Measurements from ENCODE around the gene S100A5.

S100A5 gene

DNA sequence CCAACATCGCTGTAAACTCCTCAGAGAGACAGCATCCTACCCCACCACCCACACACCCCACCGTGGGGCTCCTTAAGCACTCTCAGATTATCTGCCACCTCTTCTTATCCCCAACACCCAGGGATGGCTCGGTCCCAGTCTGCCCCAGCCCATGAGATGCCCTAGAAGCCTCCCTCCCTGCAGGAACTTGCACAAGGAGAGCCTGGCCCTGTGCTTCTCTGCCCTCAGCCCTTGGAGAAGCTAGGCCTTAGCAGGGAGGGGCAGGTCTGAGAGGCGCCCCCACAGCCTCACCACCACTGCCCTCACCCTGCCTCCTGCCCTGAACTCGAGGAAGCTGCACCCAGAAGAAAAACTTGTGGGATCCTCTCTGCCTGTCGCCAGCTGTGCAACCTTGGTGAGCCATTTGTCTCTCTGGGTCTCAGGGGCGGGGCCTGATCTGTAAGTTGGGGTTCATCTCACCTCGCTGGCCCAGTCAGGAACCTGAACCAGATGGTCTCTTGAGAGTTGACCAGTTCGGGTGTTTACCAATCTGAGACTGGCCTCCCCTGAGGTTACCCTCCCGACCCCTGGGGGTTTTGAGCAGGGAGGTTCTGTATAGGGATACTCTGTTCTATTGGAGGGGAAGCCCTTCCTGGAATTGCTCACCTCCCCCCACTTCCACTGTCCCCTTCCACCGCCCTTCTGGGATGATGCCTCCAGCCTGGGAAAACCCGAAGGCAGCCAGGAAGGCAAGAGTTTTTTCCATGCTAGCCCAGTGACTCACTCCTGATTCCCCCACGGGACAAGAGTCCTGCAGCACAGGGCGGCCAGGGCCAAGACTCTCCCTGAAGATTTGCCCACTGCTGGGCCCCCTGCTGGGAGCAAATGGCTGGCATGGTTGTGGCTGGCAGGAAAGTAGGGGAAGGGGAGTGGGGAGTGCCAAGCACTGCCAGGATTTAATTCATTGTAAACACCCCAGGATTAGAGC lies 8.3 kb upstream of the S100A5 start, which contains the start of gene S100A3:
Gene S100A3 (minus strand): TSS at position 537 of the 967 bp plus-strand sequence. CDS start 773 bp downstream, outside the sequence.
- peaks cover 31 to 36% of the 10 kb centered on the region in 2 donors for H3K4me1 ChIP-seq (ENCODE audit: control insufficient read depth in 1 of 2, insufficient read depth in 2 of 2, low read length in 2 of 2)
- no peak within 1 kb of the TSS for H3K9ac ChIP-seq (ENCODE audit: low read depth in 1 of 2, low read length in 2 of 2)
- H3K4me3 ChIP-seq (ENCODE audit: low read depth in 1 of 2, low read length in 2 of 2): no peak within 1 kb of the TSS
- no peaks in the 10 kb centered on the region for H3K27me3 ChIP-seq (ENCODE audit: control insufficient read depth in 1 of 2, insufficient read depth in 2 of 2, low read length in 2 of 2)
- no peak within 1 kb of the TSS for H3K27ac ChIP-seq (ENCODE audit: low read depth, low read length)
- no peaks in the 10 kb centered on the region for H3K9me3 ChIP-seq (ENCODE audit: control insufficient read depth in 1 of 2, low read length in 2 of 2)
- no peaks in the 10 kb centered on the region for H3K36me3 ChIP-seq (ENCODE audit: control insufficient read depth in 1 of 2, insufficient read depth in 2 of 2, low read length in 2 of 2)

DNA sequence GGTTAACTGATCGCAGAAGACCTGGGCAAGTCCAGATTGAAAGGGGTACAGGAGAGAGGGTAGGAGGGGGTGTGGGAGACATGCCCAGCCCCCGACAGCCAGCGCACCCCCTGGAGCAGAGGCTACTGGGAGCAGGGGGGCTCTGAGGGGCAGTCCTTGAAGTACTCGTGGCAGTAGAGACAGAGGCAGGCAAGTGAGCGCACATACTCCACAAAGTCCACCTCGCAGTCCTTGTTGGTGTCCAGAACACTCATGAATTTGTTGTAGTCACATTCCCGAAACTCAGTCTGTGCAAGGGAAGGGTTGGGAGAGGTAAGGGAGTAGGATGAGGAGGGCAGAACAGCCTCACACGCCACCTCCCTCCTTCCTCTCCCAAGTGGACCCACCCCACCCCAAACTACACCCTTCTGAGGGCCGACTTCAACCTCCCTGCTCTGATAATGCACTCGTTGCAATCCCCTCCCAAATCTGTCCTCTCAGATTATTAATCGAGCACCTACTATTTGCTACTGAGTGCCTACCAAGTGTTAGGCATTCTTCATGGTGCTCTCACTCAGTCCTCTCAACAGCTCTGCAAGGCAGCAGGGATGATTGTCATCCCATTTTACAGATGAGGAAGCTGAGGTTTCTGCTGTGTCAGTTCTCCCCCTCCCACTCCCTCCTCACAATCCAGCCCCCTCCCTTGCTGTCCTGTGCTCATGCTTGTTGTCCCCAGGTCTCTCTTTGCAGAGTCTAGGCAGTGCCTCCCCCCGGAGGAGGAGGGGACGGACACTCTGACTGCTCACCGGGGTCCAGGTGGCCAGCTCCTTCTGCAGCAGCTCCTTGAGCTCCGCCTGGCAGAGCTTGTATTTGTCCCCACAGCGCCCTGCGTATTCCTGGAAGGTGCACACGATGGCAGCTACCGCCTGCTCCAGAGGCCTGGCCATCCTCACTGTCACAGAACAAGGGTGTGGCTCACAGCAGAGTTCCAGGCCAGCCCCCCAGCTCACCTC lies 7.1 kb upstream of the S100A5 start:
- no peak overlapping the region for H3K9ac ChIP-seq (ENCODE audit: low read depth in 1 of 2, low read length in 2 of 2)
- H3K4me1 ChIP-seq (ENCODE audit: control insufficient read depth in 1 of 2, insufficient read depth in 2 of 2, low read length in 2 of 2): peaks cover 40 to 47% of the 10 kb centered on the region in 2 donors
- no peaks in the 10 kb centered on the region for H3K9me3 ChIP-seq (ENCODE audit: control insufficient read depth in 1 of 2, low read length in 2 of 2)
- H3K27me3 ChIP-seq (ENCODE audit: control insufficient read depth in 1 of 2, insufficient read depth in 2 of 2, low read length in 2 of 2): no peaks in the 10 kb centered on the region
- no peak overlapping the region for H3K4me3 ChIP-seq (ENCODE audit: low read depth in 1 of 2, low read length in 2 of 2)
- H3K27ac ChIP-seq (ENCODE audit: low read depth, low read length): no peak overlapping the region
- H3K36me3 ChIP-seq (ENCODE audit: control insufficient read depth in 1 of 2, insufficient read depth in 2 of 2, low read length in 2 of 2): no peaks in the 10 kb centered on the region

DNA sequence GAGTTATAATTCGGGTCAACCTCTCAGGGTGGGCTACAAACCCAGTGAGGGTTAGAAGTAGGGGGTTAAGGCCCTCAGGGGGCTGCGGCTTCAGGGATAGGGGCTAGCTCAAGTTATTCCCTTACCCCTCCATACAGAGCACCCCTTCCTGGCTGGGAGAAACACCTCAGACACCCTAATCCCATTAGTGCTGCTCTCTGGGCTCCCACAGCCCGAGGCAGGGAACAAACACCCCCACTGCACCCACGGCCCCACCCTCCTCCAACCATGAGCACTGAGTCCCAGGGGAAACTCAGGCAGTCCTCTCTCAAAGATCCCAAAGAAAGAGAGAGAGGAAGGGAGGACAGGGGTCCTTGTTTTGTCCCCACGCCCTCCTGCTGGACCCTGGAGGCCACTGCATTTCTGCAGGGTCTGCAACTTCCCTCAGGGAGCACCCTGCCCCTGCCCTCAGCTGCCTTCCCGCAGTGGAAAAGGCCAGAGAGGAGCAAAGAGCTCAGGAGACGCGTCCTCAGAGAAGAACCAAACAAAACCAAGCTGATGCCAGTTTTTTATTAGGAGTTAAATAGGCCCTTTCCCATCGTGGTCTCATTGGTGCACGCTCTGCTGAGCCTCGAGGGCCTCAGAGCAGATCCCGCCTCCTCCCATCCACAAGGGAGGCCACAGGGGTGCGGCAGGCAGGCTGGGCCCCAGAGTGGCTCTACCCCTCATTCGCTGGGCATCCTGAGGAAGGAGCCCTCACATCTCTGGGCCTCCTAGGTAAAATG lies 6.2 kb upstream of the S100A5 start:
- no peaks in the 10 kb centered on the region for H3K36me3 ChIP-seq (ENCODE audit: control insufficient read depth in 1 of 2, insufficient read depth in 2 of 2, low read length in 2 of 2)
- no peaks in the 10 kb centered on the region for H3K27me3 ChIP-seq (ENCODE audit: control insufficient read depth in 1 of 2, insufficient read depth in 2 of 2, low read length in 2 of 2)
- H3K27ac ChIP-seq (ENCODE audit: low read depth, low read length): no peak overlapping the region
- no peak overlapping the region for H3K4me3 ChIP-seq (ENCODE audit: low read depth in 1 of 2, low read length in 2 of 2)
- H3K4me1 ChIP-seq (ENCODE audit: control insufficient read depth in 1 of 2, insufficient read depth in 2 of 2, low read length in 2 of 2): peaks cover 40 to 51% of the 10 kb centered on the region in 2 donors
- no peak overlapping the region for H3K9ac ChIP-seq (ENCODE audit: low read depth in 1 of 2, low read length in 2 of 2)
- H3K9me3 ChIP-seq (ENCODE audit: control insufficient read depth in 1 of 2, low read length in 2 of 2): no peaks in the 10 kb centered on the region

DNA sequence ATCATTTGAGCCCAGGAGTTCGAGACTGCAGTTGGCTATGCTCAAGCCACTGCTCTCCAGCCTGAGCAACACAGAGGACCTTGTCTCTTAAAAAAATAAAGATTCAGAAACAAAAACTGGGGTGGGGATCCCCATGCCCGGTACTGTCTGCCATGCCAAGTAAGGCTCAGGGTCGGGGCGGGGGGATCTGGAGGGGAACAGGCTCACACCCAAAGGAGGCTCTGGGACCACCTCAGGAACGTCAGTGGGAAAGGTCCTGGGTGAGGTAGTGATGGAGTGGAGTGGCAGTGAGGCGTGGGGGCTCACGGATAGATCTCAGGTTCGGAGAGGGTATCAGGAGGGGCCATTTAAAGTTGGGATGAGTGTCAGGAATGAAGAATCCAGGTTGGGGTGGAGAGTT lies 5.6 kb upstream of the S100A5 start:
- Histone ChIP-seq H3K4me1 (ENCODE audit: control insufficient read depth in 1 of 2, insufficient read depth in 2 of 2, low read length in 2 of 2) (peaks cover 40 to 53% of the 10 kb centered on the region in 2 donors), H3K9ac (ENCODE audit: low read depth in 1 of 2, low read length in 2 of 2) (no peak overlapping the region), H3K27me3 (ENCODE audit: control insufficient read depth in 1 of 2, insufficient read depth in 2 of 2, low read length in 2 of 2) (no peaks in the 10 kb centered on the region), H3K36me3 (ENCODE audit: control insufficient read depth in 1 of 2, insufficient read depth in 2 of 2, low read length in 2 of 2) (no peaks in the 10 kb centered on the region), H3K27ac (ENCODE audit: low read depth, low read length) (no peak overlapping the region), H3K4me3 (ENCODE audit: low read depth in 1 of 2, low read length in 2 of 2) (no peak overlapping the region), H3K9me3 (ENCODE audit: control insufficient read depth in 1 of 2, low read length in 2 of 2) (no peaks in the 10 kb centered on the region)

DNA sequence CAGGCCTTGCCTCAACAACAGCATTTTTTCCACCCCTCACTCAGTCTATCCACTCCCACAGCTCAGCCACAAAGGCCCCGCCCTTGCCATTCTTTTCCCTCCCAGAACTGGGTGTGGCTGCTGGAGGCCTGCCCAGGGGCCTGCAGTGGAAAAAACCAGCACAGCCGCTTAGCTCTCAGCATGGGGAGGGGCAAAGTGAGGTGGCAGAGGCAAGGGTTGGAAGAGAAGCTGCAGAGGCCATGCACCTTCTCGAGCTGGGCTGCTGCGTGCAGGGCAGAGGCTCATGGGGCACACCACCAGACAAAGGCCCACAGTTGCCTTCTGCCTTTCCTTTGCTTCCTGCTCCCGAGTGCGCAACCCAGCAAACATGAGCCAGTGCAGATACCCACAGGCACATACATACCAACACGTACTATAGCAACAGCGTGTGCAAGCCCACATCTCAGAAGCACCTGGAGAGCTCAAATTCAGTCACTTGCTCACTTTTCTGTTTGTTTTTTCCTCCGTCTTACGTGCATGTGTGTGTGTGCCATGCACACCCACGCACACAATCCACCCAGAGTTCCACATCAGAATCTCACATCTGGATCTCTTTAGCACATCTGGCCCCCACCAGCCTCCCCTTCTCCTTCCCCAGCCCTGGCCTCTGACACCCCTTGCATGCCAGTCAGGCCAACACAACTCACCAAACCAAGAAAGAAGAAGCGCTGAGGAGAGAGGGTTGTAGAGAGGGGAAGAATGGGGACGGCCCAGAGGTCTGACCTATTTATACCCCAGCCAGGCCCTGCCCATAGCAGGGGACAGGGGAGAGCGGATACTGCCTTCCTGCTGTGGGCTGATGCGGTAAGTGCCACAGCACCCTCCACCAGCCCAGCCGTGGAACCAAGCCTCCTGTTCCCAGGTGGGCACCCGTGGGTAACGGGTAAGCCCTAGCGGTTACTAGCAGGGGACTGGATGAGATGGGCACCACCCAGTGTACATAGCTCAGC lies 4.6 kb upstream of the S100A5 start, which contains the start of gene S100A4:
Gene S100A4 (minus strand): TSS at position 740 of the 989 bp plus-strand sequence. CDS start 1,012 bp downstream, outside the sequence.
- peak within 1 kb of the TSS; percentile 76 to 85 for H3K9ac ChIP-seq (ENCODE audit: low read depth in 1 of 2, low read length in 2 of 2)
- H3K36me3 ChIP-seq (ENCODE audit: control insufficient read depth in 1 of 2, insufficient read depth in 2 of 2, low read length in 2 of 2): no peaks in the 10 kb centered on the region
- peak within 1 kb of the TSS; percentile 76 for H3K27ac ChIP-seq (ENCODE audit: low read depth, low read length)
- H3K27me3 ChIP-seq (ENCODE audit: control insufficient read depth in 1 of 2, insufficient read depth in 2 of 2, low read length in 2 of 2): no peaks in the 10 kb centered on the region
- H3K4me1 ChIP-seq (ENCODE audit: control insufficient read depth in 1 of 2, insufficient read depth in 2 of 2, low read length in 2 of 2): peaks cover 49 to 63% of the 10 kb centered on the region in 2 donors
- no peaks in the 10 kb centered on the region for H3K9me3 ChIP-seq (ENCODE audit: control insufficient read depth in 1 of 2, low read length in 2 of 2)
- peak within 1 kb of the TSS; percentile 67 to 78 for H3K4me3 ChIP-seq (ENCODE audit: low read depth in 1 of 2, low read length in 2 of 2)

DNA sequence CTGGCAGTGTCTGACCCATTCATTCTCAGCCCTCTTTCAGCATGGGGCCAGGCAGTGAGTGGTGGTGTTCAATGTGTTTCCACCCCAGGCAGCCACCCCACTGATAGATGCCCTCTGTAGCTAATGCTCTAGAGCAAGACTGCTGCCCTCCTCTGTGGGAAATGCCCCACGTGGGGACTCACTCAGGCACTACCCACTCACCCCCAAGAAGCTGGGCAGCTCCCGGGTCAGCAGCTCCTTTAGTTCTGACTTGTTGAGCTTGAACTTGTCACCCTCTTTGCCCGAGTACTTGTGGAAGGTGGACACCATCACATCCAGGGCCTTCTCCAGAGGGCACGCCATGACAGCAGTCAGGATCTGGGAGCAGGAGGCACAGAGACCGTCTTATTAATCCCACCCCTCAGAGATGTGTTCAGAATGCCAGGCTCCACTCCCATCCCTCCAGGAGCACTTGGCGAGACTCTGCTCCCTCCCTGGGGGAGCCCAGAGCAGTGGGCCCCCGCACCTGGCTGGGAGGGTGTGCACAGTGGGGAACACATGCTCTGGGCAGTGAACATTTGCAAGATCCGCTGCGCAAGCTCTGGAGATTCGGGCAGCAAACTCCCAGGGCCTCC lies 3.8 kb upstream of the S100A5 start:
- no peaks in the 10 kb centered on the region for H3K9me3 ChIP-seq (ENCODE audit: control insufficient read depth in 1 of 2, low read length in 2 of 2)
- H3K9ac ChIP-seq (ENCODE audit: low read depth in 1 of 2, low read length in 2 of 2): peak overlapping the region; percentile 76 to 85
- peak overlapping the region; percentile 67 to 78 for H3K4me3 ChIP-seq (ENCODE audit: low read depth in 1 of 2, low read length in 2 of 2)
- H3K27ac ChIP-seq (ENCODE audit: low read depth, low read length): peak overlapping the region; percentile 76
- H3K4me1 ChIP-seq (ENCODE audit: control insufficient read depth in 1 of 2, insufficient read depth in 2 of 2, low read length in 2 of 2): peaks cover 55 to 66% of the 10 kb centered on the region in 2 donors
- H3K36me3 ChIP-seq (ENCODE audit: control insufficient read depth in 1 of 2, insufficient read depth in 2 of 2, low read length in 2 of 2): no peaks in the 10 kb centered on the region
- no peaks in the 10 kb centered on the region for H3K27me3 ChIP-seq (ENCODE audit: control insufficient read depth in 1 of 2, insufficient read depth in 2 of 2, low read length in 2 of 2)

DNA sequence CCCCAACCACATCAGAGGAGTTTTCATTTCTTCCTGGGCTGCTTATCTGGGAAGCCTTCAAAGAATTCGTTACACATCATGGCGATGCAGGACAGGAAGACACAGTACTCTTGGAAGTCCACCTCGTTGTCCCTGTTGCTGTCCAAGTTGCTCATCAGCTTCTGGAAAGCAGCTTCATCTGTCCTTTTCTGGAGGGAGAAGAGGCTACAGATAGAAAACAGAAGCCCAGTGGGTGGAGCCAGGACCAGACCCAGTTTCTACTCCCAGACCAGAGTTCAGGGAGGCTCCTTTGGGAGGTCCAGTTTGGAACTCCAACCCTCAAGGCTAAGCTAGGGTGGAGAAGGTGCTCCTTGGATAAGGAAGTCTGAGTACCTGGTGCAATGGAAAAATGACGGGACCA lies 3.0 kb upstream of the S100A5 start:
- no peaks in the 10 kb centered on the region for H3K36me3 ChIP-seq (ENCODE audit: control insufficient read depth in 1 of 2, insufficient read depth in 2 of 2, low read length in 2 of 2)
- peak overlapping the region in 1 of 2 donors; percentile 85 for H3K9ac ChIP-seq (ENCODE audit: low read depth in 1 of 2, low read length in 2 of 2)
- no peaks in the 10 kb centered on the region for H3K9me3 ChIP-seq (ENCODE audit: control insufficient read depth in 1 of 2, low read length in 2 of 2)
- H3K27ac ChIP-seq (ENCODE audit: low read depth, low read length): no peak overlapping the region
- H3K4me3 ChIP-seq (ENCODE audit: low read depth in 1 of 2, low read length in 2 of 2): peak overlapping the region in 1 of 2 donors; percentile 78
- peaks cover 55 to 57% of the 10 kb centered on the region in 2 donors for H3K4me1 ChIP-seq (ENCODE audit: control insufficient read depth in 1 of 2, insufficient read depth in 2 of 2, low read length in 2 of 2)
- H3K27me3 ChIP-seq (ENCODE audit: control insufficient read depth in 1 of 2, insufficient read depth in 2 of 2, low read length in 2 of 2): no peaks in the 10 kb centered on the region

DNA sequence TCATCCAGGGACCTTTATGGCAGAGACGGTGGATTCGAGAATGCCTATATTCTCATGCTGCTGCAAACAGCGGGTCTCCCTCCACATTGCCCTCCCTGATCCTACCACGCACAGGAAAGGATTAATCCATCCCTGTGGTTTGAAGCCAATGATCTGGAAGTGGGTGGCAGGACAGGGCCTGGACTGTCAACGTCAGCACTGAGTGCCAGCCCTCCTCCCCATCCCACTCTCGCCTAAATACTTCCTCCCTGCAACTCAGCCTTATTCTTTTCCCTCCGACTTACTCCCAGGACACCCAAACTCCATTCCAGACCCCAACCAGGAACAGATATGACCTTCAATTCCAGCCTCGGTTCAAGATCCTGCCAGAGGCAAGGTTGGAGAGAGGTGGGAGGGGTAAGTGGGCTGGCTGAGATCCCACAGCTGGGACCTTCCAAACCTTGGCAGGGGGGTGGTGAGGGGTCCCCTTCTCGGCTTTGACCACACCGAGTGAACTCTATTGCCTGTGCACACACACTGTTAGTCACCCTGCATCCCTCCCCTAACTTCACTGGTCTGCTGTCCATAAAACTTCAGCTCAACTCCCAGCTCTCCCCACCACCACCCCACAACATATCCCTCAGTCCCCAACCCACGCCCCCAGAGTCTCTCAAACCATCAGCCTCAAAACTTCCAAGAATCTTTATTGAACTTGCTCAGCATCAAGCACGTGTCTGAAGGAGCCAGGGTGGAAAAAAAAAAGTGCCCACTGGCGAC lies 2.4 kb upstream of the S100A5 start:
- H3K36me3 ChIP-seq (ENCODE audit: control insufficient read depth in 1 of 2, insufficient read depth in 2 of 2, low read length in 2 of 2): no peaks in the 10 kb centered on the region
- no peaks in the 10 kb centered on the region for H3K9me3 ChIP-seq (ENCODE audit: control insufficient read depth in 1 of 2, low read length in 2 of 2)
- no peak overlapping the region for H3K27ac ChIP-seq (ENCODE audit: low read depth, low read length)
- H3K9ac ChIP-seq (ENCODE audit: low read depth in 1 of 2, low read length in 2 of 2): no peak overlapping the region
- H3K4me3 ChIP-seq (ENCODE audit: low read depth in 1 of 2, low read length in 2 of 2): no peak overlapping the region
- H3K27me3 ChIP-seq (ENCODE audit: control insufficient read depth in 1 of 2, insufficient read depth in 2 of 2, low read length in 2 of 2): no peaks in the 10 kb centered on the region
- H3K4me1 ChIP-seq (ENCODE audit: control insufficient read depth in 1 of 2, insufficient read depth in 2 of 2, low read length in 2 of 2): peaks cover 51 to 56% of the 10 kb centered on the region in 2 donors

Measured in duodenal mucosa (tissue), 2 donors.